CD4-positive, alpha-beta memory T cell (primary cell): ENCODE measurements around the gene NRN1L. TPM values are rescaled to one million over a fixed set of nuclear protein-coding genes. Genes with fewer than 3 reads are reported as not detected.

Experiments
- CTCF ChIA-PET: fragments of 350-600 bp; sonication (Branson Sonifier 250); formaldehyde crosslinking; loops from one replicate; lab custom pipeline; 2021; ENCODE audit warnings: inconsistent platforms; ENCODE audit not compliant: partially characterized antibody; lab: Charles Lee
- POLR2A ChIA-PET: fragments of 350-600 bp; sonication (Branson Sonifier 250); formaldehyde crosslinking; loops from one replicate; lab custom pipeline; 2021; ENCODE audit not compliant: partially characterized antibody; lab: Charles Lee
- DNase-seq, 5 donors: peaks; one replicate each; pipeline versions ENCODE4 v3.0.0 to v3.0.0-alpha.2; 2020 to 2022; ENCODE audit warnings: mixed read lengths in 1 of 5
- H3K27ac ChIP-seq: one replicate; pipeline ENCODE4 v1.7.0; 2013; ENCODE audit warnings: low read depth, low read length
- H3K27me3 ChIP-seq: 2 replicates; pipeline ENCODE4 v1.7.0; 2013; ENCODE audit warnings: mild to moderate bottlenecking, low read length, moderate library complexity; ENCODE audit not compliant: insufficient read depth
- H3K36me3 ChIP-seq: 2 replicates; pipeline ENCODE4 v1.7.0; 2013; ENCODE audit warnings: mild to moderate bottlenecking, low read length, moderate library complexity; ENCODE audit not compliant: insufficient read depth
- H3K4me1 ChIP-seq: 2 replicates; pipeline ENCODE4 v1.7.0; 2013; ENCODE audit warnings: mild to moderate bottlenecking, low read length, moderate library complexity; ENCODE audit not compliant: insufficient read depth
- H3K4me3 ChIP-seq, 2 donors: one replicate each; pipeline ENCODE4 v1.7.0; 2013; ENCODE audit warnings: low read length in 2 of 2, mild to moderate bottlenecking in 1 of 2
- H3K9me3 ChIP-seq, 2 donors: one replicate each; pipeline ENCODE4 v1.7.0; 2013; ENCODE audit warnings: low read length in 2 of 2, control low read depth in 1 of 2; ENCODE audit not compliant: control insufficient read depth in 1 of 2
- H3K27ac Mint-ChIP-seq, 7 donors: one replicate each; pipeline ENCODE4 v1.8.0; 2020 to 2021; ENCODE audit warnings: mixed read lengths in 7 of 7, mild to moderate bottlenecking in 6 of 7, inconsistent platforms in 3 of 7, moderate library complexity in 3 of 7
- H3K27me3 Mint-ChIP-seq, 2 donors: one replicate each; pipeline ENCODE4 v1.8.0; 2020 to 2021; ENCODE audit warnings: mixed read lengths in 2 of 2
- H3K36me3 Mint-ChIP-seq, 2 donors: one replicate each; pipeline ENCODE4 v1.8.0; 2020 to 2021; ENCODE audit warnings: mixed read lengths in 2 of 2, inconsistent platforms in 1 of 2, mild to moderate bottlenecking in 1 of 2
- H3K4me1 Mint-ChIP-seq, 4 donors: one replicate each; pipeline ENCODE4 v1.8.0; 2020 to 2021; ENCODE audit warnings: mixed read lengths in 4 of 4, mild to moderate bottlenecking in 1 of 4
- H3K4me3 Mint-ChIP-seq, 8 donors: one replicate each; pipeline ENCODE4 v1.8.0; 2020 to 2021; ENCODE audit warnings: mixed read lengths in 8 of 8, mild to moderate bottlenecking in 7 of 8, moderate library complexity in 6 of 8, inconsistent platforms in 3 of 8
- H3K9me3 Mint-ChIP-seq, 8 donors: one replicate each; pipeline ENCODE4 v1.8.0; 2020 to 2021; ENCODE audit warnings: mixed read lengths in 8 of 8, mild to moderate bottlenecking in 5 of 8, inconsistent platforms in 3 of 8, moderate library complexity in 1 of 8
- intact Hi-C: fragments of 100-400 bp; cut with micrococcal nuclease; formaldehyde crosslinking; loops from one replicate; pipeline ENCODE4 v1.15.1; 2023
- polyA plus RNA-seq, 2 donors: library from polyadenylated mRNA; unstranded; fragments of 300-500 nt; fragmentation: Illumina TruSeq; gene quantifications; one replicate each; pipeline ENCODE4 v1.2.3, GENCODE V29; 2021
- total RNA-seq, 2 experiments: library from RNA; stranded (reverse); gene quantifications; one replicate each; pipeline ENCODE4 v1.2.3, GENCODE V29; 2021

Gene NRN1L
- total and polyA plus RNA-seq, 4 experiments from 2014 or later, result 0.81 to 7.0 (median 3.4) TPM

DNA sequence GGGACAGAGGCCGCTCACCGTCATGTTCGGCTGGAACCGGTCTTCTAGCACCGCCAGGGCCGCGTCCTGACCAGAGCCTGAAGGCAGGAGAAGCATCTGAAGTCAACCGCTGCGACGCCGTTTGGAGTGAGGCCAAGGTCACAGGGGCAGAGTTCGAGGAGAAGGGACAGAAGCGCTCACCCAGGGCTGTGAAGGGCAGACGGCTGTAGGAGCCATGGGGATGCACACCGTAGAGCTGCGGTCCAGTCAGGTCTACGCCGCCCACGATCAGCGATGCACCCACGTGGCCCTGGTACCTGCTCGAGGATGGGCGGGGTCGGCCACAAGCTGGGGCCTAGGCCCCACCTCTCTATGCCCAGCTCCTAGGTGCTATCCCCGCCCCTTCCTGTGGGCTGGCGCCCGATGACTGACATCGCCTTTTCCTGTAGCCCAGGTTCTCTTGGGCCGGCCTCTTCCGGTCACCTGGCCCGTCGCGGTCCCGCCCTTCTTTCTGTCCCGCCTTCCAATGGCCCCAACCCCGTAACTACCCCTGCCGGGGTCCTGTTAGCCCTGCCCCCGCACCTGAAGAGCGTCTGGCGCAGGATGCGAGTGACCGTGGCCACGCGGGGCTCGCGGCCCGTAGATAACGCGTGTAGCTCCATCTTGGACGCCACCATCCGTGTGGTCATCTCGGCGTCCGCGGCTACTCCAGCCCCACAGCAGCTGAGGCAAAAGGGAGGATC lies 50.9 kb downstream of the NRN1L start:
- Mint-ChIP-seq H3K27me3 (no peaks in the 10 kb centered on the region), H3K9me3 (peaks cover 0 to 3% (median 0%) of the 10 kb centered on the region in 8 donors), H3K4me1 (peaks cover 21 to 50% (median 40%) of the 10 kb centered on the region in 4 donors), H3K27ac (peak overlapping the region; percentile 96 to 99 (median 98)), H3K36me3 (peaks cover 15 to 40% of the 10 kb centered on the region in 2 donors), H3K4me3 (peak overlapping the region; percentile 96 to 100 (median 99))
- Histone ChIP-seq H3K27ac (peak overlapping the region; percentile 81), H3K27me3 (no peaks in the 10 kb centered on the region), H3K4me1 (peaks cover 35% of the 10 kb centered on the region), H3K4me3 (peak overlapping the region; percentile 81 to 98), H3K9me3 (no peaks in the 10 kb centered on the region), H3K36me3 (peaks cover 31% of the 10 kb centered on the region)
- intact Hi-C loops, result loop anchor here (1.0 to 2.0 kb wide), 8 partner anchors 33 to 373 kb away; partner anchors contain the start of genes CTCF, DPEP2, NFATC3 and PSKH1
- CTCF ChIA-PET, result interaction anchor here (0.5 to 3.3 kb wide), 14 partner anchors 9 to 1252 kb away, joined by 3 to 16 read pairs (median 4); partner anchors contain the start of genes NFATC3 and NRN1L
- POLR2A ChIA-PET, result interaction anchor here (0.7 to 7.3 kb wide), 58 partner anchors 7 to 581 kb away, joined by 3 to 49 read pairs (median 6); partner anchors contain the start of genes ACD, CENPT, DDX28 and DPEP2
- DNase-seq, result peak; percentile 91 to 99 (median 95)

Other genes starting within 250 kb of the NRN1L start
- gene CARMIL2, start 239.7 kb upstream of the NRN1L start, total RNA-seq, result 100 to 1,000 TPM; 194 to 195 TPM
- 10 to 100 TPM in 1 of 2 donors, 1 to 10 TPM in 1; 7.5 to 36.3 TPM for gene CARMIL2, start 239.7 kb upstream of the NRN1L start, polyA plus RNA-seq
- gene ACD, start 224.6 kb upstream of the NRN1L start, total RNA-seq, result 10 to 100 TPM; 49.6 to 50.6 TPM
- gene ACD, start 224.6 kb upstream of the NRN1L start, polyA plus RNA-seq, result 10 to 100 TPM; 33.3 to 48.5 TPM
- gene PARD6A, start 223.9 kb upstream of the NRN1L start, total RNA-seq, result 1 to 10 TPM; 7.4 to 8.8 TPM
- 10 to 100 TPM; 17.8 to 26.5 TPM for gene PARD6A, start 223.9 kb upstream of the NRN1L start, polyA plus RNA-seq
- gene ENKD1, start 218.1 kb upstream of the NRN1L start, total RNA-seq, result 1 to 10 TPM; 6.7 to 7.7 TPM
- 1 to 10 TPM; 1.1 to 2.4 TPM for gene ENKD1, start 218.1 kb upstream of the NRN1L start, polyA plus RNA-seq
- gene C16orf86, start 218.1 kb upstream of the NRN1L start, total RNA-seq, result 1 to 10 TPM; 2.9 to 3.6 TPM
- gene C16orf86, start 218.1 kb upstream of the NRN1L start, polyA plus RNA-seq, result 1 to 10 TPM; 4.1 TPM
- 10 to 100 TPM; 18.0 to 19.8 TPM for gene GFOD2, start 165.6 kb upstream of the NRN1L start, total RNA-seq
- 10 to 100 TPM; 10.8 to 19.2 TPM for gene GFOD2, start 165.6 kb upstream of the NRN1L start, polyA plus RNA-seq
- 10 to 100 TPM; 25.6 to 27.8 TPM for gene RANBP10, start 78.3 kb upstream of the NRN1L start, total RNA-seq
- 10 to 100 TPM in 1 of 2 donors, 1 to 10 TPM in 1; 7.1 to 14.7 TPM for gene RANBP10, start 78.3 kb upstream of the NRN1L start, polyA plus RNA-seq
- under 1 TPM; 0.44 to 0.64 TPM for gene TSNAXIP1, start 78.0 kb upstream of the NRN1L start, total RNA-seq
- not detected for gene TSNAXIP1, start 78.0 kb upstream of the NRN1L start, polyA plus RNA-seq
- 10 to 100 TPM; 56.8 to 58.4 TPM for gene THAP11, start 42.6 kb upstream of the NRN1L start, total RNA-seq
- gene THAP11, start 42.6 kb upstream of the NRN1L start, polyA plus RNA-seq, result 100 to 1,000 TPM; 130 to 147 TPM
- gene NUTF2, start 38.0 kb upstream of the NRN1L start, total RNA-seq, result 10 to 100 TPM; 41.2 to 45.9 TPM
- 100 to 1,000 TPM; 127 to 128 TPM for gene NUTF2, start 38.0 kb upstream of the NRN1L start, polyA plus RNA-seq
- gene CENPT, start 37.2 kb upstream of the NRN1L start, total RNA-seq, result 100 to 1,000 TPM; 103 to 107 TPM
- gene CENPT, start 37.2 kb upstream of the NRN1L start, polyA plus RNA-seq, result 10 to 100 TPM; 15.4 to 18.1 TPM
- 100 to 1,000 TPM; 141 to 144 TPM for gene EDC4, start 11.8 kb upstream of the NRN1L start, total RNA-seq
- 10 to 100 TPM; 18.5 to 37.3 TPM for gene EDC4, start 11.8 kb upstream of the NRN1L start, polyA plus RNA-seq
- gene PSKH1, start 8.4 kb downstream of the NRN1L start, total RNA-seq, result 10 to 100 TPM; 22.3 to 25.1 TPM
- gene PSKH1, start 8.4 kb downstream of the NRN1L start, polyA plus RNA-seq, result 10 to 100 TPM; 19.4 to 25.3 TPM
- gene CTRL, start 47.0 kb downstream of the NRN1L start, total RNA-seq, result 1 to 10 TPM; 5.1 to 8.6 TPM
- 1 to 10 TPM in 1 of 2 donors, under 1 TPM in 1; 0.41 to 1.8 TPM for gene CTRL, start 47.0 kb downstream of the NRN1L start, polyA plus RNA-seq
- 100 to 1,000 TPM; 147 to 152 TPM for gene PSMB10, start 52.0 kb downstream of the NRN1L start, total RNA-seq
- 100 to 1,000 TPM; 461 to 777 TPM for gene PSMB10, start 52.0 kb downstream of the NRN1L start, polyA plus RNA-seq
- gene LCAT, start 59.2 kb downstream of the NRN1L start, total RNA-seq, result 10 to 100 TPM; 18.2 to 20.3 TPM
- gene LCAT, start 59.2 kb downstream of the NRN1L start, polyA plus RNA-seq, result 1 to 10 TPM in 1 of 2 donors, not detected in 1; 1.9 TPM
- gene SLC12A4, start 83.8 kb downstream of the NRN1L start, total RNA-seq, result 10 to 100 TPM; 33.2 to 33.5 TPM
- 1 to 10 TPM; 4.0 to 5.1 TPM for gene SLC12A4, start 83.8 kb downstream of the NRN1L start, polyA plus RNA-seq
- 1 to 10 TPM in 1 of 2 experiments, under 1 TPM in 1; 0.91 to 1.2 TPM for gene DPEP3, start 95.6 kb downstream of the NRN1L start, total RNA-seq
- not detected for gene DPEP3, start 95.6 kb downstream of the NRN1L start, polyA plus RNA-seq
- 100 to 1,000 TPM; 106 to 119 TPM for gene DPEP2, start 114.6 kb downstream of the NRN1L start, total RNA-seq
- gene DPEP2, start 114.6 kb downstream of the NRN1L start, polyA plus RNA-seq, result 10 to 100 TPM; 46.9 to 58.8 TPM
- gene DPEP2NB, start 131.0 kb downstream of the NRN1L start, total RNA-seq, result not detected
- not detected for gene DPEP2NB, start 131.0 kb downstream of the NRN1L start, polyA plus RNA-seq
- 10 to 100 TPM; 16.1 to 17.0 TPM for gene DDX28, start 138.3 kb downstream of the NRN1L start, total RNA-seq
- gene DDX28, start 138.3 kb downstream of the NRN1L start, polyA plus RNA-seq, result 10 to 100 TPM; 36.0 to 55.8 TPM
- 10 to 100 TPM; 13.8 to 14.6 TPM for gene DUS2, start 138.4 kb downstream of the NRN1L start, total RNA-seq
- 10 to 100 TPM in 1 of 2 donors, 1 to 10 TPM in 1; 9.0 to 11.9 TPM for gene DUS2, start 138.4 kb downstream of the NRN1L start, polyA plus RNA-seq
- gene NFATC3, start 200.5 kb downstream of the NRN1L start, total RNA-seq, result 100 to 1,000 TPM; 127 to 134 TPM
- gene NFATC3, start 200.5 kb downstream of the NRN1L start, polyA plus RNA-seq, result 10 to 100 TPM; 76.5 to 94.9 TPM